ENCODE results near the gene TXNL4A. TPM values are rescaled to one million over a fixed set of nuclear protein-coding genes. Genes with fewer than 3 reads are reported as not detected.

The TXNL4A gene
- total RNA-seq, 1 experiment from 2014 or later = 75.9 TPM

DNA sequence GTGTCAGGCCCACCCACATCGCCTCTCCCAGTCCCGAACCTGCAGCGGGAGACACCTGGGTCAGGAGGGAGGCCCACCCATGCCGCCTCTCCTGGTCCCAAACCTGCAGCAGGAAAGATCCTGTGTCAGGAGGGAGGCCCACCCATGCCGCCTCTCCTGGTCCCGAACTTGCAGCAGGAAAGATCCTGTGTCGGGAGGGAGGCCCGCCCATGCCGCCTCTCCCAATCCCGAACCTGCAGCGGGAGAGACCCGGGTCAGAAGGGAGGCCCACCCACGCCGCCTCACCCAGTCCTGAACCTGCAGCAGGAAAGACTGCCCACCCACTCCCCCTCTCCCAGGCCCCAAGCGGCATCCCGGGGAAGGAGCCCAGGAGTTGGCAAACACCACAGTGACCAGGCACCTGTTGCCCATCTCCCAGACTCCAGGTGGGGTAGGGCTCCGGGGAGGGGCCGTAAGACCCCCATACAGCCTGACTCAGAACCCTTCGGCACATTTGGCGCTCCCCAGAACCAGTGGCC is 44.7 kb downstream of the TXNL4A start:
- Mint-ChIP-seq H3K4me1 (ENCODE audit: low read depth, unreplicated experiment) (no peaks in the 10 kb centered on the region), H3K9me3 (ENCODE audit: low read depth, unreplicated experiment) (no peaks in the 10 kb centered on the region), H3K27me3 (ENCODE audit: unreplicated experiment) (no peaks in the 10 kb centered on the region), H3K36me3 (ENCODE audit: insufficient read depth, unreplicated experiment) (peaks cover 3% of the 10 kb centered on the region), H3K27ac (ENCODE audit: unreplicated experiment) (no peak overlapping the region), H3K4me3 (ENCODE audit: low read depth, unreplicated experiment) (no peak overlapping the region)
- CTCF ChIA-PET = no interaction called here
- DNase-seq = no peak
- BruUV-seq (replicated peaks) = no TSS peak
- intact Hi-C loops (cut with micrococcal nuclease; ENCODE audit: unreplicated experiment) = no loop called here
- TF ChIP-seq, protein P1, sequence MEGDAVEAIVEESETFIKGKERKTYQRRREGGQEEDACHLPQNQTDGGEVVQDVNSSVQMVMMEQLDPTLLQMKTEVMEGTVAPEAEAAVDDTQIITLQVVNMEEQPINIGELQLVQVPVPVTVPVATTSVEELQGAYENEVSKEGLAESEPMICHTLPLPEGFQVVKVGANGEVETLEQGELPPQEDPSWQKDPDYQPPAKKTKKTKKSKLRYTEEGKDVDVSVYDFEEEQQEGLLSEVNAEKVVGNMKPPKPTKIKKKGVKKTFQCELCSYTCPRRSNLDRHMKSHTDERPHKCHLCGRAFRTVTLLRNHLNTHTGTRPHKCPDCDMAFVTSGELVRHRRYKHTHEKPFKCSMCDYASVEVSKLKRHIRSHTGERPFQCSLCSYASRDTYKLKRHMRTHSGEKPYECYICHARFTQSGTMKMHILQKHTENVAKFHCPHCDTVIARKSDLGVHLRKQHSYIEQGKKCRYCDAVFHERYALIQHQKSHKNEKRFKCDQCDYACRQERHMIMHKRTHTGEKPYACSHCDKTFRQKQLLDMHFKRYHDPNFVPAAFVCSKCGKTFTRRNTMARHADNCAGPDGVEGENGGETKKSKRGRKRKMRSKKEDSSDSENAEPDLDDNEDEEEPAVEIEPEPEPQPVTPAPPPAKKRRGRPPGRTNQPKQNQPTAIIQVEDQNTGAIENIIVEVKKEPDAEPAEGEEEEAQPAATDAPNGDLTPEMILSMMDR (IDR thresholded peaks at IDR 0.05; ENCODE audit: unreplicated experiment) = no peak

DNA sequence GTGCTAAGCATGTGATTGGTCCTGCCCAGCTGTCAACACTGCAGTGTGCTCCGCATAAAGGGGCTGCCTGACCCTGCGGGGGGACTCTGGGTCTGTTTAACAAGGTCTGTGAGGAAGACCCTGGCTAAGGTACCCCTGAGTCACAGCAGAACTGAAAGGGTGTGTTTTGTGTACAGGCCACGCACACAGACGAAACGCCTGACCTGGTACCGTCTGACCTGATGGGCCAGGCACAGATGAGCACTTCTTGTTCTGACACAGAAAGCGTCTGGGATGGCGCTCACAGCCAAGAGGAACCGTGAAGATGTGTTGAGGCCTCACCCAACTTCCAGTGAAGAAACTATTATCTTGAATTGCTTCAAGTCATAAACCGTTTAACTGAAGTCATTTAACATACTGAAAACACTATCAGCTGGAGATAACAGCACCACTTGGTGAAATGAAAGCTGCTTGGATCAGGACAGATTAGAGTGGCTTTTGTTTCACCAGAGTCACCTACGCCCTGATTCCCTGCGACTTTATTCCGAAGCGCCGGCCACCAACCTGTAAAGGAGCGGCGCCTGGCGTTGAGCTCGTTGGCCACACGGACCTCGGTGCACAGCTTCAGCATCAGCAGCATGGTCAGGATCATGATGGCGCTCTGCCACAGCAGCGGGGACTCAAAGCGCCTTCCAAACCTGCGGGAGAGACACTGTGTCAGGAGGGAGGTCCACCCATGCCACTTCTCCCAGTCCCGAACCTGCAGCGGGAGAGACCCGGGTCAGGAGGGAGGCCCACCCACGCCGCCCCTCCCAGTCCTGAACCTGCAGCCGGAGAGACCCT is 45.4 kb downstream of the TXNL4A start:
- no TSS peak for BruUV-seq (replicated peaks)
- DNase-seq = no peak
- H3K27ac Mint-ChIP-seq (ENCODE audit: unreplicated experiment) = no peak overlapping the region
- intact Hi-C loops (cut with micrococcal nuclease; ENCODE audit: unreplicated experiment) = no loop called here
- H3K9me3 Mint-ChIP-seq (ENCODE audit: low read depth, unreplicated experiment) = no peaks in the 10 kb centered on the region
- no peak overlapping the region for H3K4me3 Mint-ChIP-seq (ENCODE audit: low read depth, unreplicated experiment)
- TF ChIP-seq, protein P1 (IDR thresholded peaks at IDR 0.05; ENCODE audit: unreplicated experiment) = no peak
- H3K36me3 Mint-ChIP-seq (ENCODE audit: insufficient read depth, unreplicated experiment) = peaks cover 6% of the 10 kb centered on the region
- H3K4me1 Mint-ChIP-seq (ENCODE audit: low read depth, unreplicated experiment) = no peaks in the 10 kb centered on the region
- H3K27me3 Mint-ChIP-seq (ENCODE audit: unreplicated experiment) = no peaks in the 10 kb centered on the region
- CTCF ChIA-PET = no interaction called here

DNA sequence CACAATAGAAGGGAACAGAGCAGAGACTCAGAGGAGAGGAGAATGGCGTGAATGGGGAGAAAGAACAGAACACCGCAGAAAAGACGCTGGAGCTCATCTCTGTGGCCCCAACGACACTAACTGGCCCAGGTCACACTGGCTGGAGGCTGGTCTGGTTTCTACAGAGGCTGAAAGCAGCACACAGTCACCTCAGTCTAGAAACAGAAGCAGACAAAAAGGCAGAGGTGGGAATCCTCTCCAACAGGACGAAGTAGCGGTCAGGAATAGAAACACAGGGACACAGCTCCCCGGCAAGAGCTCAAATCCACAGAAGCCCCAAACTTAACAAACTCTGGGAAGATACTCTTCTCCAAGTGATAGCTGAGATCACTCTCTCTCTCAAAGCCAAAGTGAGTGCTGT is 46.2 kb downstream of the TXNL4A start:
- H3K36me3 Mint-ChIP-seq (ENCODE audit: insufficient read depth, unreplicated experiment) = peaks cover 11% of the 10 kb centered on the region
- no peak overlapping the region for H3K27ac Mint-ChIP-seq (ENCODE audit: unreplicated experiment)
- no peaks in the 10 kb centered on the region for H3K4me1 Mint-ChIP-seq (ENCODE audit: low read depth, unreplicated experiment)
- TF ChIP-seq, protein P1 (IDR thresholded peaks at IDR 0.05; ENCODE audit: unreplicated experiment) = no peak
- no TSS peak for BruUV-seq (replicated peaks)
- DNase-seq = no peak
- H3K27me3 Mint-ChIP-seq (ENCODE audit: unreplicated experiment) = no peaks in the 10 kb centered on the region
- CTCF ChIA-PET = no interaction called here
- no peaks in the 10 kb centered on the region for H3K9me3 Mint-ChIP-seq (ENCODE audit: low read depth, unreplicated experiment)
- intact Hi-C loops (cut with micrococcal nuclease; ENCODE audit: unreplicated experiment) = no loop called here
- no peak overlapping the region for H3K4me3 Mint-ChIP-seq (ENCODE audit: low read depth, unreplicated experiment)

DNA sequence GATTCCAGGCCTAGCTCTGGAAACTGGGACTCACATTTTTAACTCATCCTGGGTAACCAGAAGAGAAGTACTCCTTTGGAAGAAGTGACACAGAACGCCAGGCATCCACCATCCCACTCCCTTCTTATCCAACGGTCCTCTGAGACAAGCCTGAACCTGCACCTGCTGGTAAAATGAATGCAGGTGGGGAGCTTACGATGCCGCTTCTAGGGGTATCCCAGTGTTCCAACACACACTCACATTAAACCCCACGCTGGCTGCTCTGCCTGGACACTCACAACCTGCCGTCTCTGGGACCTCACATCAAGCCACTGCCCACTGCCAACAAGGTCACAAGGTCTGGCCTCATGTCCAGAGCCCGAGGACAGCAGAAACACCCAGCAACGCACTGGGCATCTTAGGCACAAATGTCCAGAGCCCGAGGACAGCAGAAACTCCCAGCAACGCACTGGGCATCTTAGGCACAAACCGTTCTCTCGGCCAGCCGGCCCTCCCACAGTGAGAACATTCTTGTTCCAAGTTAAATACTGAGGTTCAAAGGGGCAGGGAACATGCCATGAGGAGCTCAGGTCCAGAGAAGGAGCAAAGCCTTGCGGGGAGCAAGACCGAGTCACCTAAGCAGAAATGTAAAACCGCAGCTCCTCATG is 46.8 kb downstream of the TXNL4A start:
- no peaks in the 10 kb centered on the region for H3K9me3 Mint-ChIP-seq (ENCODE audit: low read depth, unreplicated experiment)
- H3K4me1 Mint-ChIP-seq (ENCODE audit: low read depth, unreplicated experiment) = no peaks in the 10 kb centered on the region
- CTCF ChIA-PET = no interaction called here
- BruUV-seq (replicated peaks) = no TSS peak
- peaks cover 11% of the 10 kb centered on the region for H3K36me3 Mint-ChIP-seq (ENCODE audit: insufficient read depth, unreplicated experiment)
- intact Hi-C loops (cut with micrococcal nuclease; ENCODE audit: unreplicated experiment) = no loop called here
- no peak overlapping the region for H3K27ac Mint-ChIP-seq (ENCODE audit: unreplicated experiment)
- no peaks in the 10 kb centered on the region for H3K27me3 Mint-ChIP-seq (ENCODE audit: unreplicated experiment)
- TF ChIP-seq, protein P1 (IDR thresholded peaks at IDR 0.05; ENCODE audit: unreplicated experiment) = no peak
- no peak for DNase-seq
- no peak overlapping the region for H3K4me3 Mint-ChIP-seq (ENCODE audit: low read depth, unreplicated experiment)
